Transverse colon (tissue), 3 donors: ENCODE measurements around the gene TMEM225.

ENCODE experiments used
- CTCF ChIP-seq, 5 experiments: fragments of 200-600 bp in 3 of 5; fragments of 450-650 bp in 2 of 5; sonication (generic) in 3 of 5; IDR thresholded peaks; 1 replicate in 2 of 5; 2 replicates in 3 of 5; pipeline ENCODE4 v1.5.1; 2016 to 2017; ENCODE audit warnings: antibody characterized with exemption in 5 of 5, inconsistent platforms in 3 of 5, mild to moderate bottlenecking in 2 of 5, moderate library complexity in 1 of 5
- POLR2A ChIP-seq: fragments of 450-650 bp; IDR thresholded peaks from one replicate; pipeline ENCODE4 v1.6.1; 2016; ENCODE audit warnings: antibody characterized with exemption, mild to moderate bottlenecking, moderate library complexity

- TF ChIP-seq POLR2A = no peak
- no peak for TF ChIP-seq CTCF (IDR thresholded peaks at IDR 0.05)
These were observed 4.6 kb downstream of the TMEM225 start for GRCh38 chr11:123880912-123881311.
